GM18868 (cell line): ENCODE results near the gene DEFB108B.
"Not testable (repeated sequence)": the region's sequence is repeated elsewhere in the genome, so short reads cannot be mapped to it uniquely, and the experiment has no call there.

Experiments
- ATAC-seq: cut with Tn5 transposase; IDR thresholded peaks from one replicate; pipeline ENCODE4 v1.9.1; 2021; ENCODE audit warnings: mild to moderate bottlenecking, moderate library complexity; ENCODE audit not compliant: unreplicated experiment

Gene DEFB108B

GRCh38 chr11:71813481-71814355, 19.3 kb upstream of the DEFB108B start:
- ATAC-seq, result not testable (repeated sequence)

- not testable (repeated sequence) for ATAC-seq
These were observed 11.5 kb upstream of the DEFB108B start for GRCh38 chr11:71821539-71821938.

GRCh38 chr11:71829247-71829646, 3.8 kb upstream of the DEFB108B start:
- ATAC-seq, result not testable (repeated sequence)

GRCh38 chr11:71829686-71830085, 3.3 kb upstream of the DEFB108B start:
- ATAC-seq, result not testable (repeated sequence)

- ATAC-seq, result not testable (repeated sequence)
These were observed 9.7 kb downstream of the DEFB108B start for GRCh38 chr11:71842720-71843119.

- not testable (repeated sequence) for ATAC-seq
These were observed 10.4 kb downstream of the DEFB108B start for GRCh38 chr11:71843355-71843754.

GRCh38 chr11:71843858-71844257, 10.9 kb downstream of the DEFB108B start:
- ATAC-seq, result no peak

- not testable (repeated sequence) for ATAC-seq
These were observed 20.9 kb downstream of the DEFB108B start for GRCh38 chr11:71853895-71854294.

- ATAC-seq, result not testable (repeated sequence)
These were observed 22.9 kb downstream of the DEFB108B start for GRCh38 chr11:71855880-71856279.

GRCh38 chr11:71860835-71861234, 27.8 kb downstream of the DEFB108B start:
- ATAC-seq, result not testable (repeated sequence)

GRCh38 chr11:71863978-71864627, 31.1 kb downstream of the DEFB108B start:
- ATAC-seq, result not testable (repeated sequence)

- ATAC-seq, result not testable (repeated sequence)
These were observed 34.2 kb downstream of the DEFB108B start for GRCh38 chr11:71867209-71867608.

- ATAC-seq, result not testable (repeated sequence)
These were observed 36.9 kb downstream of the DEFB108B start for GRCh38 chr11:71869931-71870330.

- ATAC-seq, result not testable (repeated sequence)
These were observed 37.7 kb downstream of the DEFB108B start for GRCh38 chr11:71870661-71871060.

- not testable (repeated sequence) for ATAC-seq
These were observed 43.3 kb downstream of the DEFB108B start for GRCh38 chr11:71876262-71876661.

- ATAC-seq, result not testable (repeated sequence)
These were observed 45.1 kb downstream of the DEFB108B start, which contains the start of gene DEFB131B for GRCh38 chr11:71878059-71878458. DEFB131B (plus strand) TSS chr11:71878453; CDS start chr11:71878453, 0 bp downstream.

GRCh38 chr11:71885806-71886205, 52.8 kb downstream of the DEFB108B start:
- ATAC-seq, result not testable (repeated sequence)
